ENCODE data around the gene GALR3.

GALR3 gene

DNA sequence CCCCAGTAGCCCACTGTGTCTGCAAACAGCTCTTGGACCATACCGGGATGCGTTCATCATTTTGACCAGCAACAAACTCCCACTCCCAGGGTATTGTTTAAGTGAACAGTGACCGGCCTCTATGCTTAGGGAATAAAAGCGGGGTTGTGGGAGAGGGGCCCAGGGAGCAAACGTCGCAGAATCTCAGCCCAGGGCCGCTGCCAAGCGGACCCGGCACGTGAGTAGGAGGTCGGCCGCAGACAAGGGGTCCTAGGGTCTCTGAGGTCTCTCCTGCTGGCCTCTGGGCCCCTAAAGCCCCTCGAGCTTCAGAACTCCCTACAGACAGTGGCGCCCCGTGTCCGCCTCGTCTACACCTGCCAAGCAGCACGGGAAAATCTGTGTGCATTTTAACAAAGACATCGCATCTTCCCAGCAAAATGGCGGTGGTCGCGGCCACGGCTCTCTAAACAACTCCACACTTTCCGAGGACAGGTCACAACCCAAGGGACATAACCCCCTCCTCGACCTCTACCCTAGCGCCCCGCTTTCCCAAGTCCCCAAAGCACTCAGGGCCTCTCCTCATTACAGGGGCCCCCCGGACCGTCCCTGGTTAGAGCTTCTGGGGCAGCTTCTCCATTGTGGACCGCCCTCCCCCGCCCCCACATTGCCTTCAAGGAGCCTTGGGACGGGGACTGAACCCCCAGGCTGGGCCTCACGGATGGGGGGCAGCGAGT, 19.4 kb upstream of the GALR3 start:
- DNase-seq: no peak

DNA sequence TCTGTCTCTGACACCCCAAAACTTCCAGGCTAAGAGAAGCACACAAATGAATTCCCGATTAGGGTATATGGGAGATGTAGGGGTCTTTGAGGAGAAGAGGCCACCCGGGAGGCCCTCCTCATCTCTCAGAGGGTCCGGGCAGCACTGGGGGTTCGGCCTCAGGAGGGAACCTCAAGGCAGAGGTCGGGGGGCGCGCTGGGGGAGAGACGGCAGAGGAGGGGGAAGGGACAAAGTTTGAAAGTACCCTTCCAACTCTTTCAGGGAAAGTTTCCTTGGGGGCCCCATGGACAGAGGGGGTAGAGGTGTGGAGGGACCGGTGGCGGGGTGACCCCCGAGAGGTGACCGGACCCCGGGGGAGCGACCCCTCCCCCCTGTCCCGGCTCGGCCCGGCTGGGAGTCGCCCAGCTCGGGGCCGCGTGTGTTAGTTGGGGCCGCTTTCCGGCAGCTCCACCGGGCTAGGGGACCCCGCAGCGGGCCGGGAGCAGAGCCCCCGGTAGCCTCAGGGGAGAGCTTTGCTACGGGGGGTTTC, 18.8 kb upstream of the GALR3 start:
- no peak for DNase-seq

DNA sequence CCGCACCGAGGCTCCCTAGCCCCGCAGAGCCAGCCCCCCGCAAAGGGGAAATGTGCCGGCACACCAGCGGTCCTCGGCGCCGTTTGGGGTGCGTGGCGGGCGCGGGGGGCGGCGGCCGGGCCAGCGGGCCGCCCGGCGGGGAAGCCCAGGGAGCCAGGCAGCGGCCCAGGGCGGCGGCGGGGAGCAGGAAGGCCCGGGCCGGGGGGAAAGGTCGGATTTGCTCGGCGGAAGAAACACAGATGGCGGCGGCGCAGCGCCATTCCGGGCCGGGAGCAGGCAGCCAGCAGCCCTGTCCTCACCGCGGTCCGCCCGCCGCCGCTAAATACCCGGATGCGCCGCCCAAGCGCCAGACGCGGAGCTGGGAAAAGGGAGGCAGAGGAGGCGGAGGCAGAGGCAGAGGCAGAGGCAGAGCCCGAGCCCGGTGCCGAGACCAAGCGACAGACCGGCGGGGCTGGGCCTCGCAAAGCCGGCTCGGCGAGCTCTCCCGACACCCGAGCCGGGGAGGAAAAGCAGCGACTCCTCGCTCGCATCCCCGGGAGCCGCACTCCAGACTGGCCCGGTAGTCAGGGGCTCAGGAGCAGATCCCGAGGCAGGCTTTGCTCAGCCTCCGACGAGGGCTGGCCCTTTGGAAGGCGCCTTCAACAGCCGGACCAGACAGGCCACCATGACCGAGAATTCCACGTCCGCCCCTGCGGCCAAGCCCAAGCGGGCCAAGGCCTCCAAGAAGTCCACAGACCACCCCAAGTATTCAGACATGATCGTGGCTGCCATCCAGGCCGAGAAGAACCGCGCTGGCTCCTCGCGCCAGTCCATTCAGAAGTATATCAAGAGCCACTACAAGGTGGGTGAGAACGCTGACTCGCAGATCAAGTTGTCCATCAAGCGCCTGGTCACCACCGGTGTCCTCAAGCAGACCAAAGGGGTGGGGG, 18.0 kb upstream of the GALR3 start:
- peak; percentile 88 for DNase-seq

- no peak for DNase-seq
These were observed 17.3 kb upstream of the GALR3 start for GRCh38 chr22:37805810-37806277.

DNA sequence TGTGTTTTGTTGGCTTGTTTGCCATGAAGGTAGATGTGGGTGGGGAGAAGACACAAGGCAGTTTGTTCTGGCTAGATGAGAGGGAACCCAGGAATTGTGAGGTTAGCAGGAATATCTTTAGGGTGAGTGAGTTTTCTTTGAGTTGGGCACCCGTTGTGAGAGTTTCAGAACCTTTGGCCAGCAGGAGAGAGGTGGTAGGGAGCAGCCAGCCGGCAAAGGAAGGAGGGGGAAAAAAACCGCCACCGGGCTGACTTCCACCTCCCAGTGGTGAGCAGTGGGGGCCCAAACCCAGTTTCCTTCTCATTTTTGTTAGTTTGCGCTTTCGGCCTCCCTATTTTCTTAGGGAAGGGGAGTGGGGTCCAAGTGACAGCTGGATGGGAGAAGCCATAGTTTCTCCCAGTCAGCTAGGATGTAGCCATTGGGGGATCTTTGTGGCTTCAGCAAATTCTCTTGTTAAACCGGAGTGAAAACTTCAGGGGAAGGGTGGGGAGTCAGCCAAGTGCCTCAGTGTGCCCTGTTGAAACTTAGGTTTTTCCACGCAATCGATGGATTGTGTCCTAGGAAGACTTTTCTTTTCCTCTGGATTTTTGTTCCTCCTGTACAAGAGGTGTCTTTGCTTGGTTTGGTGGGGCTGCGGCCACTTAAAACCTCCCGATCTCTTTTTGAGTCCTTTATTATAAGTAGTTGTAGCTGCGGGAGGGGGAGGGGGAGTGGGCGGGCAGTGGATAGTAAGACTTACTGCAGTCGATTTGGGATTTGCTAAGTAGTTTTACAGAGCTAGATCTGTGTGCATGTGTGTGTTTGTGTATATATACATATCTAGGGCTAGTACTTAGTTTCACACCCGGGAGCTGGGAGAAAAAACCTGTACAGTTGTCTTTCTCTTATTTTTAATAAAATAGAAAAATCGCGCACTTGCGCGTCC, 16.5 kb upstream of the GALR3 start:
- DNase-seq: peak; percentile 68

DNA sequence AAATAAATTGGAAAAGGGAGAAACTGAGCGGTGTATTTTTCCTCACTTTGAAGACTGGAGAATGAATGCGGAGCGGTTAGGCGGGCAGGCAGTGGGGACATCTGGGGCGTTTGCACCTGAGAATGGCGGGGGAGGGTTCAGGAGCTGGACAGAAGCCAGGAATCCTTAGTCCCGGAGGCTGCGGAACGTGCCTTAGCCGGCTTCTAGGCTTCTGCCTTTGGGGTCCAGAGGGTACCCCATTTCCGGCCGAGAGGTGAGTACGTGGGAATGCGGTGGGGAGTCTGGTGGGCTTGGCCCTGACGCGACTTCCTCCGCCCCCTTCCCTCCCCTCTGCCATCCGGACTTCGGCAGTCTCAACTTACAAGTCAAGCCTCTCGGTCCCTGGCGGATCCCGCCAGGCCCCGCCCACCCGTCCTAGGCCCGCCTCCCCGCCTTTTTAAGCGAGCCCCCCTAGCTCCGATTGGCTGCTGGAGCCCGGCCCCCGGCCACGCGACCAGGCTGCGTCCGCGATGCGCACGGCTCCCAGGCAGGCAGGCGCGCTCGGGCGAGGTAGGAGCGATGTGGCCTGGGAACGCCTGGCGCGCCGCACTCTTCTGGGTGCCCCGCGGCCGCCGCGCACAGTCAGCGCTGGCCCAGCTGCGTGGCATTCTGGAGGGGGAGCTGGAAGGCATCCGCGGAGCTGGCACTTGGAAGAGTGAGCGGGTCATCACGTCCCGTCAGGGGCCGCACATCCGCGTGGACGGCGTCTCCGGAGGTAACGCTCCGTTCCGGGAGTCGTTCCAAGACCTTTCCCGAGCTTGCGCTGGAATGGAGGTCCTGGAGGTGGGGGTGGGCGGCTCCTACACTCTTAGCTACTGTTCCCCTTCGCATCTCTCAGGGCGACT, 15.5 kb upstream of the GALR3 start, which contains the start of gene GCAT:
Gene GCAT, plus strand, starts transcription at position 525 of the 884 bp plus-strand sequence. Its CDS starts 34 bp downstream, at position 559.
- DNase-seq: peak; percentile 98

DNA sequence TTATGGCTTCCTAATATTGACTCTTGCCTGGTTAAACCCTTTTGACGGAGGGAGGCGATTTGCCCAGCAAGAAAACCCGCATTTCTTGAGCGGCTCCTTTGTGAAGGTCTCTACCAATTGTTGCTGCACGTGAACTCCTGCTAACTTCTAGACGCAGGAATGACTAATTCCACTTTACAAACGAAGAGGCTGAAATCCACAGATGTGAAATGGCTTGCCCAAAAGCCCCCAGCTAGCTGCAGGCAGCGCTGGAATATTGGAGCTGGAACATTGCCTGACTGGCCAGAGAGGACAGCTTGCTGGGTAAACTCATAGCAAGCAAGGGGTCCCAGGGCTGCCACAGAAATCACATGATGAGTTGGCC, 14.9 kb upstream of the GALR3 start:
- peak; percentile 48 for DNase-seq

GRCh38 chr22:37809672-37810333, 13.4 kb upstream of the GALR3 start:
- DNase-seq: no peak

GRCh38 chr22:37811867-37812266, 11.3 kb upstream of the GALR3 start:
- no peak for DNase-seq

DNA sequence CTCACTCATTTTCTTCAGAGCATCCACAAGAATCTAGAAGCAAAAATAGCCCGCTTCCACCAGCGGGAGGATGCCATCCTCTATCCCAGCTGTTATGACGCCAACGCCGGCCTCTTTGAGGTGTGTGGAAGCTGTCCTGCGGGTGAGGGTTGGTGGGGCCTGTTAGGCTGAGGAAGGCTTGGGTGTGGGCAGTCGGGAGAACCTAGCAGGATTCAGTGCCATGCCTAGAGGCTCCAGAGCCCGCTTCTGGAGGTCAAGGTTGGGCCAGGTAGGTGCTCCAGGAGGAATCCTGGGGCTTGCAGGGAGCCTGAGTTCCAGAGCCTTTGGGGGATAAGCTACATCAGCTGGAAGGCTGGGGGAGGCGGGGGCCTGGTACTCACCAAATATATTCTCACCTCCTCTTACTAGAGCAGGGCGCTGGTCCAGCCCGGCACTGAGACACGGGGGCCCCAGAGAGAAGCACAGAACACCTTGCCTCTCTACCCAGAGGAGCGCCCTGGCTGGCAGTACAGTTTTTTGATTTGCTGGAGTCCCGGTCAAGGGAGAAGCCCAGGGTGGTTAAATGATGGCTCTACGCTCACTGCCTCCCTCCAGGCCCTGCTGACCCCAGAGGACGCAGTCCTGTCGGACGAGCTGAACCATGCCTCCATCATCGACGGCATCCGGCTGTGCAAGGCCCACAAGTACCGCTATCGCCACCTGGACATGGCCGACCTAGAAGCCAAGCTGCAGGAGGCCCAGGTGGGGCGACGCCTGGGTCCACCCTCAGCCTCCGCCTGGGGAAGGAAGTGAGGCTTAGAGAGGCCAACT, 10.1 kb upstream of the GALR3 start:
- no peak for DNase-seq

- no peak for DNase-seq
These were observed 7.6 kb upstream of the GALR3 start for GRCh38 chr22:37815593-37815992.

DNA sequence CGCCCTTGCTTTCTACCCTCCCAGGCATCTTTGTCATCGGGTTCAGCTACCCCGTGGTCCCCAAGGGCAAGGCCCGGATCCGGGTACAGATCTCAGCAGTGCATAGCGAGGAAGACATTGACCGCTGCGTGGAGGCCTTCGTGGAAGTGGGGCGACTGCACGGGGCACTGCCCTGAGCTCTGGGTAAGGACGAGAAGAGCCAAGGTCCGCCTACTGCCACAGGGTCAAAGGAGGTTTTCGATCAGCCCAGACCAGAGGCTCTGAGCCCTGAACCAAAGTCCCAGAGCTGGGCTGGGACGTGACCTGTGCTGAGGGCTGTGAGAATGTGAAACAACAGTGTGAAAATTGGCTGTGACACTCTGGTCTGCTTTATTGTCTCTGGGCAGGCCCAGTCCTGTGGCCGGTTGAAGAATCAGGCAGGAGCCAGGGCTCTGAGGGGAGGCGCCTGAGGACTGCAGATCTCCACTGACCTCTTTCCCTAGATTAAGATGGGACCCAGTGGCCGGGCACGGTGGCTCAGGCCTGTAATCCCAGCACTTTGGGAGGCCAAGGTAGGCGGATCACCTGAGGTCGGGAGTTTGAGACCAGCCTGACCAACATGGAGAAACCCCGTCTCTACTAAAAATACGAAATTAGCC, 6.5 kb upstream of the GALR3 start:
- DNase-seq: no peak

DNA sequence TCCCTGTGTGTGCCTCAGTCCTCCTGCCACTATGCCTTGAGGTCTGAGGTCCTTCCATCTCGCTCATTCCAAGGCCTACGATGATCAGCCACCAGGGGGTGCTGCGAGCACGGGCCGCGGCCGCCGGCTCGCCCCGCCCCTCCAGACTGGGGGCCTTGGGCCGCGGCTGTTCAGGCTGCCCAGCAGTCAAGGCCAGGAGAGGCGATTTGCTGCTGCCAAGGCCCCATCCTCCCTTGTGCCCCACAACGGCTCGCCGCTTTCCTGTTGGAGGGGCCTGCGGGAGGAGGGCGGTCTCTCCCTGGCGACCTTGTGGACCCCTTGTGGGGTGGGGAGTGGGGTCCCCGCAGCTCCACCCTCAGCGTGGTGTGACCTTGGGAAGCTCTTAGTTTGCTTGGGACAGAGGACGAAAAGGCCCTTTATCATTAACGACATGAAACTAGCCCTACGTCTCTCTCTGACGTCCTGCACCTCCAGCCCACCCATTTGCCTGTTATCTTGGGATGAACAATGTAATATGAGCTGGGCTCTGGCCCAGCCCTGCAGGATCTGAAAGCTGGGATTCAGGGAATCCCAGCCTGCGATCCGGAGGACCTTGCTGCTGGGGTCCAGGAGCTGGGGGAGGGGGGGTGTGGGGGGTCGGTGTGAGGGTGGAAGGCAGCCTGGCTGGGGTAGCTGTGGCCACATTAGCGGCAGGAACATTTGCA, 5.3 kb upstream of the GALR3 start:
- DNase-seq: peak; percentile 80

GRCh38 chr22:37818409-37819104, 4.6 kb upstream of the GALR3 start:
- peak; percentile 63 for DNase-seq

- DNase-seq: no peak
These were observed 4.1 kb upstream of the GALR3 start for GRCh38 chr22:37819105-37819433.

- no peak for DNase-seq
These were observed 2.8 kb upstream of the GALR3 start for GRCh38 chr22:37820350-37820749.

DNA sequence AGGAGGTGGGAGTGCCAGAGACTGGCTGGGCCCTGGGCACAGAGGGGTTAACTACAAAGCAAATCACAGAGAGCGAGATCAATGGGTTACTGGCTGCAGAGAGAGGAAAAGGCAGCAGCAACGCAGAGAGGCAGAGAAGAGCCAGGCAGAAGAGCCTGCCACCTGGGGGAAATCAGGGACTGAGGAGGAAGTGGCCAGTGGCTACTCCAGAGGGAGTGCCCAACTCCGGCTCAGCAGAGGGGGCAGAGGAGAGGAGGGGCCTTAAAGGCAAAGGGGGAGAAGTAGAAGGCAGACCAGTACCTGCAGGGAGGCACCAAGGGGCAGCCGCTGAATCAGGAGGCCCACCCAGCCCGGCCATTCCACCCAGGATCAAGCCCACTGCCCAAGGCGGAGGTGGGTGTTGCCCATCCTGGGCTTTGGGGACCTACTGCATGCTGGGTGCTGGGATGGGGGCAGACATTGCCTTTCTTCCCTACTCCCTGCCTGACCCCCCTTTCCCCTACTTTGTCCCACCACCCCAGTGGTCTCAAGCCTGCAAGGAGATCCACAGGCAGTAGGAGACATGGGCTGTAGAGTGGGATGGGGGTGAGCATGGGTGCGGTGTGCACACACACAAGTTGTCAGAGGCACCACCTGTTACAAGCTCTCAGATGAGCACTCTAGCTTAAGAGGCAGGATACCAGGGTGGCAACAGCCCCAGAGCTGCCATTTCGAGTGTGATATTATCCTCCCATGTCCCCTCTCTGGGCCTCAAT, 926 bp upstream of the GALR3 start:
- DNase-seq: no peak

Measured in EL (cell line).